MM.1S (cell line): ENCODE measurements around the gene NPFFR1.

Experiments used
- DNase-seq: peaks from one replicate; pipeline ENCODE4 v3.0.0-alpha.2; 2015
- H2AFZ ChIP-seq: fragments of 300-600 bp; sonication (generic); 2 replicates; pipeline ENCODE4 v1.6.0; 2016; ENCODE audit warnings: antibody characterized with exemption, low read length
- H3F3A ChIP-seq: fragments of 300-600 bp; sonication (generic); 2 replicates; pipeline ENCODE4 v1.6.1; 2016; ENCODE audit warnings: mild to moderate bottlenecking, antibody characterized with exemption, low read length, moderate library complexity, mixed read lengths; ENCODE audit not compliant: insufficient read depth
- H3K27ac ChIP-seq: fragments of 300-600 bp; sonication (generic); 2 replicates; pipeline ENCODE4 v1.5.1; 2016; ENCODE audit warnings: mild to moderate bottlenecking, low read length
- H3K27me3 ChIP-seq: fragments of 300-600 bp; sonication (generic); replicated peaks from 2 replicates; pipeline ENCODE4 v1.6.0; 2016; ENCODE audit warnings: low read length; ENCODE audit not compliant: insufficient read depth
- H3K36me3 ChIP-seq: fragments of 300-600 bp; sonication (generic); replicated peaks from 2 replicates; pipeline ENCODE4 v1.6.1; 2016; ENCODE audit warnings: mild to moderate bottlenecking, low read length, mixed read lengths; ENCODE audit not compliant: insufficient read depth
- H3K4me1 ChIP-seq: fragments of 300-600 bp; sonication (generic); 2 replicates; pipeline ENCODE4 v1.6.1; 2016; ENCODE audit warnings: low read length, mixed read lengths
- H3K4me2 ChIP-seq: fragments of 300-600 bp; sonication (generic); 2 replicates; pipeline ENCODE4 v1.6.0; 2016; ENCODE audit warnings: low read depth, low read length
- H3K4me3 ChIP-seq: fragments of 300-600 bp; sonication (generic); 2 replicates; pipeline ENCODE4 v1.5.1; 2016; ENCODE audit warnings: low read length, mixed read lengths
- H3K79me2 ChIP-seq: fragments of 300-600 bp; sonication (generic); 2 replicates; pipeline ENCODE4 v1.6.1; 2016; ENCODE audit warnings: mixed run types, low read length, mixed read lengths
- H3K9ac ChIP-seq: fragments of 300-600 bp; sonication (generic); 2 replicates; pipeline ENCODE4 v1.6.1; 2016; ENCODE audit warnings: low read length, mixed read lengths
- H3K9me2 ChIP-seq: fragments of 300-600 bp; sonication (generic); replicated peaks from 2 replicates; pipeline ENCODE4 v1.6.1; 2016; ENCODE audit warnings: mild to moderate bottlenecking, low read length, mixed read lengths; ENCODE audit not compliant: insufficient read depth
- H3K9me3 ChIP-seq: fragments of 300-600 bp; sonication (generic); replicated peaks from 2 replicates; pipeline ENCODE4 v1.6.1; 2016; ENCODE audit warnings: mild to moderate bottlenecking, low read length, mixed read lengths; ENCODE audit not compliant: insufficient read depth
- H4K20me1 ChIP-seq: fragments of 300-600 bp; sonication (generic); 2 replicates; pipeline ENCODE4 v1.6.1; 2016; ENCODE audit warnings: mild to moderate bottlenecking, low read length, moderate library complexity, mixed read lengths; ENCODE audit not compliant: insufficient read depth
- EZH2 ChIP-seq: fragments of 300-600 bp; sonication (generic); optimal IDR thresholded peaks from 2 replicates; pipeline ENCODE3; 2017; ENCODE audit warnings: low read depth, mild to moderate bottlenecking, antibody characterized with exemption, low read length, mixed read lengths
- EZH2phosphoT487 ChIP-seq: fragments of 300-600 bp; sonication (generic); IDR thresholded peaks from 2 replicates; pipeline ENCODE4 v1.6.1; 2018; ENCODE audit warnings: antibody characterized with exemption, low read length
- TF ChIP-seq, protein P1 (sequence below): fragments of 300-600 bp; sonication (generic); IDR thresholded peaks from 2 replicates; pipeline ENCODE4 v1.5.1; 2016; ENCODE audit warnings: antibody characterized with exemption, low read length, mixed read lengths

NPFFR1 gene

DNA sequence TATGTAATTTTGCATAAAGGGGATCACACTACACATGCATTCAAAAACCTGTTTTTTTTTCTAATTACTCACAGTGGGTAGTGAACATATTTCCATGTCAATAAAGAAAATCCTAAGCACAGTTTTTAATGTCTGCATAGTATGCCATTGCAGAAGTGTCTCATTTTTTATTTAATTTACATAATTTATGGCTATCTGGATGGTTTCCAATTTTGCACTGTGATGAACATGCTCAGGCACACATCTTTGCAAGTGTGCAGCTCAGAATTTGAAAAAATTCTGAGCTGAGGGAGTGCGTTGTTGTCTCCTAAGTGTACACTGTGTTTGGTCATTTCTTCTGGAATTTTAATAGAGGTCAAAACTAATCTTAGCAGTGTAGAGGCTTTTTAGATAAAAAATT is 2.2 kb downstream of the NPFFR1 start:
- H3K36me3 ChIP-seq: no peaks in the 10 kb centered on the region
- H3K79me2 ChIP-seq: no peaks in the 10 kb centered on the region
- no peaks in the 10 kb centered on the region for H3K27me3 ChIP-seq
- H3K27ac ChIP-seq: no peak overlapping the region
- no peak overlapping the region for H3K9ac ChIP-seq
- H3K4me3 ChIP-seq: no peak overlapping the region
- no peaks in the 10 kb centered on the region for H3K4me1 ChIP-seq
- H3K4me2 ChIP-seq: no peak overlapping the region
- H2AFZ ChIP-seq: no peak overlapping the region
- no peak for DNase-seq
- TF ChIP-seq, protein P1, sequence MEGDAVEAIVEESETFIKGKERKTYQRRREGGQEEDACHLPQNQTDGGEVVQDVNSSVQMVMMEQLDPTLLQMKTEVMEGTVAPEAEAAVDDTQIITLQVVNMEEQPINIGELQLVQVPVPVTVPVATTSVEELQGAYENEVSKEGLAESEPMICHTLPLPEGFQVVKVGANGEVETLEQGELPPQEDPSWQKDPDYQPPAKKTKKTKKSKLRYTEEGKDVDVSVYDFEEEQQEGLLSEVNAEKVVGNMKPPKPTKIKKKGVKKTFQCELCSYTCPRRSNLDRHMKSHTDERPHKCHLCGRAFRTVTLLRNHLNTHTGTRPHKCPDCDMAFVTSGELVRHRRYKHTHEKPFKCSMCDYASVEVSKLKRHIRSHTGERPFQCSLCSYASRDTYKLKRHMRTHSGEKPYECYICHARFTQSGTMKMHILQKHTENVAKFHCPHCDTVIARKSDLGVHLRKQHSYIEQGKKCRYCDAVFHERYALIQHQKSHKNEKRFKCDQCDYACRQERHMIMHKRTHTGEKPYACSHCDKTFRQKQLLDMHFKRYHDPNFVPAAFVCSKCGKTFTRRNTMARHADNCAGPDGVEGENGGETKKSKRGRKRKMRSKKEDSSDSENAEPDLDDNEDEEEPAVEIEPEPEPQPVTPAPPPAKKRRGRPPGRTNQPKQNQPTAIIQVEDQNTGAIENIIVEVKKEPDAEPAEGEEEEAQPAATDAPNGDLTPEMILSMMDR: no peak
- no peak for TF ChIP-seq EZH2phosphoT487
- TF ChIP-seq EZH2: no peak
- no peaks in the 10 kb centered on the region for H3F3A ChIP-seq
- H3K9me2 ChIP-seq: no peaks in the 10 kb centered on the region
- no peaks in the 10 kb centered on the region for H3K9me3 ChIP-seq
- no peaks in the 10 kb centered on the region for H4K20me1 ChIP-seq

DNA sequence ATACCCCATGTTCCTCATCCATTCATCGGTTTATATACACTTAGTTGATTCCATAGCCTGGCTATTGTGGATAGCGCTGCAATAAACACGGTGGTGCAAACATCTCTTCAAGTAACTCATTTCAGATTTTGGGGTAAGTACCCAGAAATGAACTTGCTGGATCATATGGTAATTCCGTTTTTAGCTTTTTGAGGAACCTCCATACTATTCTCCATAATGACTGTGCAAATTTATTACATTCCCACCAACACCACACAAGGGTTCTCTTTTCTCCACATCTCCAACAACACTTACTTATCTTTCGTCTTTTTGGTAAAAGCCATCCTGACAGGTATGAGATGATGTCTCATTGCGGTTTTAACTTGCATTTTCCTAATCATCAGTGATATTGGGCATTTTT is 3.7 kb downstream of the NPFFR1 start:
- Histone ChIP-seq H3K9ac (no peak overlapping the region), H3K36me3 (no peaks in the 10 kb centered on the region), H3K27me3 (no peaks in the 10 kb centered on the region), H3K27ac (no peak overlapping the region), H4K20me1 (no peaks in the 10 kb centered on the region), H3K4me2 (no peak overlapping the region), H3K9me2 (no peaks in the 10 kb centered on the region), H2AFZ (no peak overlapping the region), H3K79me2 (no peaks in the 10 kb centered on the region), H3K9me3 (no peaks in the 10 kb centered on the region), H3F3A (no peaks in the 10 kb centered on the region), H3K4me1 (no peaks in the 10 kb centered on the region), H3K4me3 (no peak overlapping the region)
- no peak for DNase-seq
- no peak for TF ChIP-seq EZH2
- TF ChIP-seq, protein P1: no peak
- TF ChIP-seq EZH2phosphoT487: no peak

DNA sequence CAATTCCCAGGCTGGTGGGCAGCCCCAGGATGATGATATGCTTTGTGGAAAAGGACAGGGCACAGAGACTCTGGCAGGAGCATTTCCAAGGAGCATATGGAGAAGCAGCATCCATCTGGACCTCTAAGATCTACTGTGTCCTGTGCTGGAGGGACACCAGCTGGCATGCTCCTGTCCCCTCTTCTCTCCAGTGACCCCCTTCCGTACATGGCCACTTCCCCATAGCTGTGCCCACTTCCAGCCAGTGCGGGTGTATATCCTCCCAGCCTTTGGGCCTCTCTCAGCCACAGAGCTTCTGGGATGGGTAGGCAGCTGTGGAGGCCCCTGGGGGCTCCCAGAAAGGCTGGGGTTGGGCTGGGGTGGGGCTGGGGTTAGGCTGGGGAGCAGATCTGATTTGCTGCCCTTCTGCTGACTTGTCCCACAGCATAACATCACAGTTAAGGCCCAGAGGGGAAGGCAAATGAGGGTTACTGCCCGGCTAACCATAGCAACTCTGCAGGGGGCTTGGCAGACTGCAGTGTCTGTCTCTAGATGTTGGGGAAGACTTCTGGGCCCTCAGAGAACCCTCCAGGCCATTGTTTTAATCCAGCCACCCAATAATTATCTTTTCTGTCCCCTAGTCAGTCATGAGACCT is 6.3 kb downstream of the NPFFR1 start:
- no peaks in the 10 kb centered on the region for H3K9me2 ChIP-seq
- DNase-seq: no peak
- no peak overlapping the region for H3K4me2 ChIP-seq
- no peak overlapping the region for H3K27ac ChIP-seq
- H2AFZ ChIP-seq: no peak overlapping the region
- H3K79me2 ChIP-seq: no peaks in the 10 kb centered on the region
- peaks cover 8% of the 10 kb centered on the region for H3K4me1 ChIP-seq
- no peaks in the 10 kb centered on the region for H3K36me3 ChIP-seq
- H3K9ac ChIP-seq: no peak overlapping the region
- H3K27me3 ChIP-seq: no peaks in the 10 kb centered on the region
- no peak overlapping the region for H3K4me3 ChIP-seq
- no peaks in the 10 kb centered on the region for H3F3A ChIP-seq
- TF ChIP-seq, protein P1: no peak
- TF ChIP-seq EZH2phosphoT487 (no peak), EZH2 (no peak)
- no peaks in the 10 kb centered on the region for H4K20me1 ChIP-seq
- no peaks in the 10 kb centered on the region for H3K9me3 ChIP-seq
